OCI-LY3 (cell line): Measurements from ENCODE around the gene OPCML.

Experiments used
- EZH2phosphoT487 ChIP-seq: fragments of 200-600 bp; shearing (Covaris generic); IDR thresholded peaks from 2 replicates; pipeline ENCODE4 v1.6.1; 2018; ENCODE audit warnings: antibody characterized with exemption, mixed run types, low read depth
- TF ChIP-seq, protein P1 (sequence below): fragments of 200-600, 300-600 bp; sonication (generic); IDR thresholded peaks from 2 replicates; pipeline ENCODE4 v1.5.1; 2014; ENCODE audit warnings: antibody characterized with exemption, low read length, low read depth

GRCh38 chr11:133402551-133402950, 129.8 kb downstream of the OPCML start:
- TF ChIP-seq, protein P1, sequence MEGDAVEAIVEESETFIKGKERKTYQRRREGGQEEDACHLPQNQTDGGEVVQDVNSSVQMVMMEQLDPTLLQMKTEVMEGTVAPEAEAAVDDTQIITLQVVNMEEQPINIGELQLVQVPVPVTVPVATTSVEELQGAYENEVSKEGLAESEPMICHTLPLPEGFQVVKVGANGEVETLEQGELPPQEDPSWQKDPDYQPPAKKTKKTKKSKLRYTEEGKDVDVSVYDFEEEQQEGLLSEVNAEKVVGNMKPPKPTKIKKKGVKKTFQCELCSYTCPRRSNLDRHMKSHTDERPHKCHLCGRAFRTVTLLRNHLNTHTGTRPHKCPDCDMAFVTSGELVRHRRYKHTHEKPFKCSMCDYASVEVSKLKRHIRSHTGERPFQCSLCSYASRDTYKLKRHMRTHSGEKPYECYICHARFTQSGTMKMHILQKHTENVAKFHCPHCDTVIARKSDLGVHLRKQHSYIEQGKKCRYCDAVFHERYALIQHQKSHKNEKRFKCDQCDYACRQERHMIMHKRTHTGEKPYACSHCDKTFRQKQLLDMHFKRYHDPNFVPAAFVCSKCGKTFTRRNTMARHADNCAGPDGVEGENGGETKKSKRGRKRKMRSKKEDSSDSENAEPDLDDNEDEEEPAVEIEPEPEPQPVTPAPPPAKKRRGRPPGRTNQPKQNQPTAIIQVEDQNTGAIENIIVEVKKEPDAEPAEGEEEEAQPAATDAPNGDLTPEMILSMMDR, result no peak
- TF ChIP-seq EZH2phosphoT487, result no peak
